RCC 7860 (cell line): ENCODE data around the gene PATZ1.
A peak's percentile ranks its signal among the peaks of the same experiment; 100 is the strongest.
"Not testable (repeated sequence)": the region's sequence is repeated elsewhere in the genome, so short reads cannot be mapped to it uniquely, and the experiment has no call there.

Experiments
- DNase-seq: peaks from one replicate; pipeline ENCODE4 v3.0.0-alpha.2; 2015; ENCODE audit warnings: low spot score
- FAIRE-seq: peaks from 2 replicates; lab custom pipeline; 2012; peaks lifted over from hg19 to GRCh38; lab: Jason Lieb, UNC

Gene PATZ1

GRCh38 chr22:31346255-31346732 lies at the start of gene PATZ1:
Gene PATZ1 (minus strand): TSS chr22:31346346. CDS start chr22:31345602, 744 bp downstream.
- FAIRE-seq (no peak), DNase-seq (peak; percentile 36)

GRCh38 chr22:31394326-31394725 lies 48.2 kb upstream of the PATZ1 start:
- DNase-seq (no peak), FAIRE-seq (no peak)

GRCh38 chr22:31393893-31394292 lies 47.7 kb upstream of the PATZ1 start:
- no peak for DNase-seq
- FAIRE-seq = no peak

GRCh38 chr22:31378651-31379050 lies 32.5 kb upstream of the PATZ1 start:
- not testable (repeated sequence) for FAIRE-seq, DNase-seq

- no peak for FAIRE-seq
- DNase-seq = no peak
Observed at GRCh38 chr22:31378123-31378522, 32.0 kb upstream of the PATZ1 start.

GRCh38 chr22:31377612-31378011 lies 31.5 kb upstream of the PATZ1 start:
- FAIRE-seq (no peak), DNase-seq (no peak)

GRCh38 chr22:31367426-31367825 lies 21.3 kb upstream of the PATZ1 start:
- DNase-seq (no peak), FAIRE-seq (no peak)

GRCh38 chr22:31363885-31364465 lies 17.8 kb upstream of the PATZ1 start:
- FAIRE-seq = no peak
- DNase-seq = no peak

GRCh38 chr22:31361743-31362142 lies 15.6 kb upstream of the PATZ1 start:
- no peak for FAIRE-seq
- no peak for DNase-seq

GRCh38 chr22:31360029-31360428 lies 13.9 kb upstream of the PATZ1 start:
- no peak for DNase-seq
- no peak for FAIRE-seq

GRCh38 chr22:31354515-31354914 lies 8.4 kb upstream of the PATZ1 start:
- DNase-seq = no peak
- no peak for FAIRE-seq

GRCh38 chr22:31350410-31350863 lies 4.3 kb upstream of the PATZ1 start:
- FAIRE-seq (no peak), DNase-seq (peak; percentile 17)

GRCh38 chr22:31349960-31350359 lies 3.8 kb upstream of the PATZ1 start:
- no peak for FAIRE-seq
- no peak for DNase-seq

GRCh38 chr22:31348766-31349165 lies 2.6 kb upstream of the PATZ1 start:
- DNase-seq (no peak), FAIRE-seq (no peak)

GRCh38 chr22:31348009-31348337 lies 1.8 kb upstream of the PATZ1 start:
- FAIRE-seq, DNase-seq: not testable (repeated sequence)

- peak; percentile 33 for DNase-seq
- FAIRE-seq = no peak
Observed at GRCh38 chr22:31347251-31348008, 1.3 kb upstream of the PATZ1 start.

GRCh38 chr22:31346733-31347250 lies 646 bp upstream of the PATZ1 start:
- DNase-seq = peak; percentile 10
- no peak for FAIRE-seq

- FAIRE-seq (no peak), DNase-seq (peak; percentile 48)
Observed at GRCh38 chr22:31345331-31346254, 553 bp downstream of the PATZ1 start.

GRCh38 chr22:31344578-31345330 lies 1.4 kb downstream of the PATZ1 start:
- no peak for DNase-seq
- no peak for FAIRE-seq

GRCh38 chr22:31344256-31344577 lies 1.9 kb downstream of the PATZ1 start:
- no peak for FAIRE-seq
- DNase-seq = no peak
